ENCODE results near the gene DNAH1.

The DNAH1 gene

DNA sequence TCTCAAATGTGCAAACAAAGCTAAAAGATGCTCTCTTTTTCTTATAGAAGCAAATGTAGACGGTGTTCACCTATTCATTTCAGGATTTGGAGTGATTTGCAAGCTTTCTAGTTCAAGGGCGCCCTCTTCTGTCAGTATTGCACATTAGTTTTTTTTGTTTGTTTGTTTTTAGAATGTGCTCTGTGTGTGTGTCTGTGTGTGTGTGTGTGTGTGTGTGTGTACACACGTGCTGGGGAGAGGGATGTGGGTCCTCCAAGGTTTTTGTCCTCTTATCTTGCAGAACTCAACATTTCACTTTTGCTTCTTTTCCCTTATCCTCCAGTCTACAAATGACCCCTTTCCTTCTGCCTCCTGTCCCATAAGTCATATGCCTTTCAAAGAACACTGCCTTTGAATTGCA is 23.5 kb downstream of the DNAH1 start:
- DNase-seq = peak; percentile 82

- DNase-seq = no peak
Observed at GRCh38 chr3:52341123-52341522, 25.0 kb downstream of the DNAH1 start.

DNA sequence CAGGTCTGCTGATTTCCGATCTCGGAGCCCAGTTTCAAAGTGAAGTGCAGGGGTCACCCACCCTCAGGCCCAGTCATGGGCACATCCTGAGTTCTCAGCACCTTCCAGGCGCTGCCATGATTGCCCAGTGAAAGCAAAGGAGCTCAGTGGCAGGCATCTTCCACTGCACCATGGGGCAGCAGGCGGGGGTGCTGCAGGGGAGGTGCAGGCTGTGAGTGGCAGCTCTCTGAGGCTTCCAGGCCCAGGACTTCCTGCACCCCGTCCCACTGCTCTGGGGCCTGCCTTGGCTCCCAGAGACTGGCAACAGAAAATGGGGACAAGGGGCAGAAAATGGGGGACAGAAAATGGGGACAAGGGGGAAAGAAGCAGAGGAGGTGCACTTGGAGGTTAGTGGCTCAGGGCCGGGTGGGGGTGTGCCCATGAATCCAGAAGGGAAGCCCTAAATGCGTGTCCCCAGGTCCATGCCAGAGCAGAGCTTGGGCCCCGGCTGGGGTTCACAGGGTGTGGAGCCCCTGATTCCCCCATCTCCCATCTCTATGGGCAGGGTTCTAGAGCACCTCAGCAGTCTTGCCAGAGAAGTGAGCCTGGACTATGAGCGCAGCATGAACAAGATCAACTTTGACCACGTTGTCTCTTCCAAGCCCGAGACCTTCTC is 28.0 kb downstream of the DNAH1 start:
- no peak for DNase-seq

GRCh38 chr3:52345521-52346109 is 29.5 kb downstream of the DNAH1 start:
- peak; percentile 18 for DNase-seq

GRCh38 chr3:52346623-52347530 is 30.8 kb downstream of the DNAH1 start:
- DNase-seq = peak; percentile 65

DNA sequence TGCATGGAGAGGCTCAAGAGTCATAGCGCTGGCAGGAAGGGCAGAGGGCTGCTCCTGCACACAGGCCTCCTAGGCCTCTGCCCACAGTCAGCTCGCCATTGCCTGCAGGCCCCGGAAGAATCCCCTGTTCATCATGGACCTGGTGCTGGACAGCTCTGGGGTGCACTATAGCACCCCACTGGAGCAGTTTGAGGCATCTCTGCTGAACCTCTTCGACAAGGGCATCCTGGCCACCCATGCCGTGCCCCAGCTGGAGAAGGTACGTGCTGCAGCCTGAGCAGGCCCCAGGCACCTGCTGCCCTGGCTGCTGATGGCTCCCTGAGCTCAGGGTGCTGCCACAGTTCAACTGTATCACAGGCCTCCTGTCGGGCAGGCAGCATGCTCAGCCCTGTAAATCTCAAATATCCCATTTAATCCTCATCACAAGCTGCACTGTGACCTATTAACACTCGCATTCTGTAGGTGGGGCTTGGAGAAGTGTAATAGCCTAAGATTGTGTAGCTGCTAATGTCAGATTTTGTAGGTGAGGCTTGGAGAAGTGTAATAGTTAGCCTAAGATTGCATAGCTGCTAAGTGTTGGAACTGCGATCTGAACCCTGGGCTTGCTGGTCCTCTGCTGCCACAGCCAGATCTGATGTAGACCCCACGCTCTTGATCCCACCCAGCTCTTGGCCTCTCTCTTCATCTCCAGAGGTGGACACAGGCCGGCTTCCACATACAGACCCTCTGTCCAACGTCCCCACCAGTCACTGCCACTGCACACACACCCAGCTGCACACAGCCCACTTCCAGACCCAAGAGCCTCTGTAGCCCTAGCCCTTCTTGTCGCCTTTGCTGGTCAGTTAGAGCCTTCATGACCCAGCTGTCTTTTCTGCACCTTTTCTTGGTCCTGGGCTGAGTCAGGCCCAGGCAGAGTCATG is 31.9 kb downstream of the DNAH1 start:
- no peak for DNase-seq

DNA sequence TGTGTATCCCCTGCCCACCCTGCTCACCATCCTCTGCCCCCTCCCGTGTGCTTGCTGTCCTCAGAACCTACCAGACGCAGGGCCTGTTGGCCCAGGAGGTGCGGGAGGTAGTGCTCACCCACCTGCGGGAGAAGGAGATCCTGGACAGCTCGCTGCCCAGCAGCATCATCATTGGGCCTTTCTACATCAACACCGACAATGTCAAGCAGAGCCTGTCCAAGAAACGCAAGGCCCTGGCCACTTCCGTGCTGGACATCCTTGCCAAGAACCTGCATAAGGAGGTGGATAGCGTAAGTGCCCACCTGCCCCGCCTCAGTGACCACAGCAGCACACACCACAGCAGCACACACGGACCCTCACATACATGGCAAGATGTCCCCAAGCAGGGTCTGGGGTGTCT is 33.0 kb downstream of the DNAH1 start:
- no peak for DNase-seq

DNA sequence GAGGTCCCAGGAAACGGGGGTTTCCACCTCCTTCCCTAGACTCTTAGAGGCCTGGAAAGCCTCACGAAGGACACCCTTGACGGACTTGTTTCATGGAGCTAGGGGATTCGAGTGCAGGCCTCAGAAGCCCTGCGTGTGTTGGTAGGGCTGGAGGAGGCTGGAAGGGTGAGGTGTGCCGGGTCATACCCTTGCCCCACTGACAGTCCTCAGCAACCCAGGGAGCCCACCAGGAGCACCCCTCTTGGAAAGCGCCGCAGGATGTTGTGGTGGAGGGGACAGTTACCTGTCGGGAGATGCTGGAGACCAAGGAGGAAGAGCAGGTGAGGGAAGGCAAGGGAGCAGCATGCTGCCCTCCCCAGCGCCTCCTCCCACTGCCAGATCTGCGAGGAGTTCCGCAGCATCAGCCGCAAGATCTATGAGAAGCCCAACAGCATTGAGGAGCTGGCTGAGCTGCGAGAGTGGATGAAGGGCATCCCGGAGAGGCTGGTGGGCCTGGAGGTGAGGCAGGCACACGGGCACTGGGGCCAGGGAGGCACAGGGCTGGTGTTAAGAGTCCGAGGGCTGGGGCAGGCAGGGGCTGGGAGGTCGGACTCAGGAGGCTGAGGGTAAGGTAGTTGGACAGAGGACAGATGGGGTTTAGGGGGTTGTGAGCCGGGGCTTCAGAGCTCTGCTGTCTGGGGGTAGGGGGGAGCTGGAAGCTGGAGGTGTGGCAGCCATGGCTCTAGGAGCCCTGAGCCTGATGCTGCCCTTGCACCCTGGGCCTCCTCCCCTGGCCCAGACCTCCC is 33.7 kb downstream of the DNAH1 start:
- no peak for DNase-seq

DNA sequence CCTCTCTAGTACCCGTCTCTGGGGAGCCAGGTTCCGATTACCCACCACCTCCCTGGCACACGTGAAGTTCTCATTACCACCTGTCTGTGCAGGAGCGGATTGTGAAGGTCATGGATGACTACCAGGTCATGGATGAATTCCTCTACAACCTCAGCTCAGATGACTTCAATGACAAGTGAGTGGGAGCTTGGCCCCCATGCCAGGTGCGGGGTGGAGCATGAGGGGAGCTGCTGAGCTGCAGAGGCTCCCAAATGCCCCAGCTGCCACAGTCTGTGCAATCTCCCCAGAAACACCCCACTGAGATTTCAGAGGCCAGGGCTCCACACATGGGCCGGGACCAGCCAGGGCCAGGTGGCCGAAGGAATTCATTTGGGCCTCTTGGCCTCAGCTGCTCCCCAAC is 34.3 kb downstream of the DNAH1 start:
- no peak for DNase-seq

- no peak for DNase-seq
Observed at GRCh38 chr3:52350981-52351761, 35.1 kb downstream of the DNAH1 start.

- DNase-seq = no peak
Observed at GRCh38 chr3:52351762-52352368, 35.7 kb downstream of the DNAH1 start.

DNA sequence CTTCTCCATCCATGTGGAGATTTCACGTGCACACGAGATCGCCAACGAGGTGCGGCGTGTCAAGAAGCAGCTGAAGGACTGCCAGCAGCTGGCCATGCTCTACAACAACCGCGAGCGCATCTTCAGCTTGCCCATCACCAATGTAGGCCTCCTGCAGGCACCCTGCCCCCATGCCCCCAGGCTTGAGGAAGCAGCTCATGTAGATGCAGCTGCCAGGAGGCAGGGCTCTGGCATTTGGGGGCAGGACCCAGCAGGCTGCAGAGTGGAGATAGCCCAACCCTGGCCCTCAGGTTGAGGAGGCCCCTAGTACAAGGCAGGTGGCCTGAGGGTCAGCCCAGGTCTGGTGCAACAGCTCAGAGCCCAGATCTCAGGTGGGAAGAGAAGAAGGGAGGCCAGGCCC is 36.4 kb downstream of the DNAH1 start:
- DNase-seq = no peak

DNA sequence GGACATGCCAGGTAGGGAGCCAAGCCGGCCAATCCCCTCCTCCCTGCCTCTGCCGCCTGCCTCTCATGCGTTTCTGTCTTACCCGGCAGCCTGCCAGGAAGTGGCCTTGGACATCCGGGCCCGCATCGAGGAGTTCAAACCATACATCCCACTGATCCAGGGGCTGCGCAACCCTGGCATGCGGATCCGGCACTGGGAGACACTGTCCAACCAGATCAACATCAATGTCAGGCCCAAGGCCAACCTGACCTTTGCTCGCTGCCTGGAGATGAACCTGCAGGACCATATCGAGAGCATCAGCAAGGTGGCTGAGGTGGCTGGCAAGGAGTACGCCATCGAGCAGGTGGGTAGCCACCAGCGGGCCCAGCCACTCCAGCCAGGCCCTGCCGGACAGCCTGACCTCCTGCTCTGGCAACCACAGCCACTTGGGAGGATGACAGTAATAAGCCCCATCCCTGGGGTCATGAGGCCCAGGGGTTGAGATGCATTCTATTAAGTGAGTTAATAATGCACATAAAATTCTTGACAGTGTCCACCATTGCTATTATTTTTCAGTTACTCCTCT is 37.3 kb downstream of the DNAH1 start:
- no peak for DNase-seq

GRCh38 chr3:52354676-52355075 is 38.6 kb downstream of the DNAH1 start:
- DNase-seq = no peak

DNA sequence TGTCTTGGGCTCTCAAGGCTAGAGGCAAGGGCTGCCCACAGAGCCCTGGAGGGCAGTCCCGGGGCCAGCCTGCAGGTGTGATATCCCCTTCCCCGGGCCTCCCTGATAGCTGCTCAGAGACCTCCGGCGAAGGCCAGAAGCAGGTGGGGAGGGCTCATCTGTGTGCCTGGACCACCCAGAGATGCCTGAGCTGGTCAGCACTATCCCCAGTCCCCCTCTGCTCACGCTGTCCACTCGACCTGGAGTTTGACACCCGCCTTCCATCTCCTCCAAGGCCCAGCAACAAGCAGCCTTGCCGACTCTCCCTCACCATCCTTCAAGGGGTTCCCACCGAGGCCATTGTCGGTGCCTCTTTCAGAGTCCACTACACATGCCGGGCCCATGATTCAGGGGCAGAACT is 39.4 kb downstream of the DNAH1 start:
- no peak for DNase-seq

DNA sequence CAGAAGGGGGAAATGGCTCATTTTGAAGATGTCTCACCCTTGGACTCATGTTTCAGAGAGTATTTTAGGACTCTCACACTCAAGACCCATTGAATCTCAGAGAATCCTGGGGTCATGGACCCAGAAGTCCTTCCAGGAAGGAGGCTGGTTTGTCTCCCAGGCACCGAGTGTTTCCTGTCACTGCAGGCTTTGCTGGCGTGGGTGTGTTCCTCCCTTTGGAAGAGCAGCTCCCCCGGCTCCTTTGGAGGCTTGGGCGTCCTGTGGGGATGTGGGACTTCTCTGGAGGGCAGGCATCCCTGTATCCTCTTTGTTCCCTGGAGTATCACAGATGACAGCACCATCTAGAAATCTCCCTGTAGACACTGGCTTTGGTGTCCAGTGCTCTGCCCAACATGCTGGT is 40.0 kb downstream of the DNAH1 start:
- DNase-seq = no peak

DNA sequence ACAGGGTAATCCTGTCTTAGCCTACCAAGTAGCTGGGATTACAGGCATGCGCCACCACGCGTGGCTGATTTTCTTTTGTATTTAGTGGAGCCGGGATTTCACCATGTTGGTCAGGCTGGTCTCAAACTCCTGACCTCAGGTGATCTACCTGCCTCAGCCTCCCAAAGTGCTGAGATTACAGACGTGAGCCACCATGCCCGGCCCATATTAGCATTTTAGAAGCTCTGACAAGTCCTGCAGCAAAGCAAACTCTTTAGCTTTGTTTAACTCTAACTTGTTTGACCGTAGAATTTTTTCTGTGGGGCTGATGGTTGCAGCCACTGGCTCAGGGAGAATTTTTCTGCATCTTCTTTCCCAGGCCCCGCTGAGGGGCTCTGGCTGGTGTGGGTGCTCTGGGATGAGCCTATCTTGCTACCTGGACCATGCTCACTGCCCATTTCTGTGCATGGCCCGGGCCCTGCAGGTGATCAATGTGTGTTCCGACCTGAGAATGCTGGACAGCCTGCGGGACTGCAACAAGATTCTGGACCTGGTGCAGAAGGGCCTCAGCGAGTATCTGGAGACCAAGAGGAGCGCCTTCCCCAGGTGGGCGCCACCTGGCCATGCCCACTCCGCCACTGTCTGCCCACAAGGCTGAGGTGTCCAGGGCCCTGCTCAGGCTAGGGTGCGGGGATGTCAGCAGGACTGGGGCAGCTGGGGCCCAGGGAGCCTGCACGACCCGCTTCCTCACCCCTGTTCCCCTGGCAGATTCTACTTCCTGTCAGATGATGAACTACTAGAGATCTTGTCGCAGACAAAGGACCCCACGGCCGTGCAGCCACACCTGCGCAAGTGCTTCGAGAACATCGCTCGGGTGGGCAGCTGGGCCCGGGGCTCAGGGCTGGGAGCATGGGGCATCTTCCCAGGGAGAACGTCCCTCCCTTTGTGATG is 41.3 kb downstream of the DNAH1 start:
- no peak for DNase-seq

- no peak for DNase-seq
Observed at GRCh38 chr3:52358362-52358940, 42.3 kb downstream of the DNAH1 start.

Data from fibroblast of skin of scalp (primary cell).